Measurements from ENCODE around the gene ZBTB8OS.

DNA sequence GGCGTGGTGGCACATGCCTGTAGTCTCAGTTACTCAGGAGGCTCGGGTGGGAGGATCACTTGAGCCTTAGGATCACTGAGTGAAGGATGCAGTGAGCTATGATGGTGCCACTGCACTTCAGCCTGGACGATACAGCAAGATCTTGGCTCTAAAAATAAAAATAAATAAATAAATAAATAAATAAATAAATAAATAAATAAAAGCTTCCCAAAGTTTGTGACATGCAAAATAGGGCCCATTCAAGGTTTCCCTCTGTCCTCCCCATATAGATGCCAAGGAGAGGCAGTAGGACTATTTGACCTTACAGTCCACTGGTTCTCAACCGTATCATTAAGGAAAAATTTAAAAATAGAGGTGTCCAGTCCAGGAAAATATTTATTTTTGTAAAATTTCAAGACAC, 41.2 kb downstream of the ZBTB8OS start:
- no peak for TF ChIP-seq SREBF2 (CRISPR knock-in tag; IDR thresholded peaks at IDR 0.05)
- no peak for TF ChIP-seq EZH2 (IDR thresholded peaks at IDR 0.05; ENCODE audit: borderline replicate concordance, low read depth, low read length)
- no peak for TF ChIP-seq POLR2A (conservative IDR thresholded peaks at IDR 0.05)
- TF ChIP-seq, protein P1, sequence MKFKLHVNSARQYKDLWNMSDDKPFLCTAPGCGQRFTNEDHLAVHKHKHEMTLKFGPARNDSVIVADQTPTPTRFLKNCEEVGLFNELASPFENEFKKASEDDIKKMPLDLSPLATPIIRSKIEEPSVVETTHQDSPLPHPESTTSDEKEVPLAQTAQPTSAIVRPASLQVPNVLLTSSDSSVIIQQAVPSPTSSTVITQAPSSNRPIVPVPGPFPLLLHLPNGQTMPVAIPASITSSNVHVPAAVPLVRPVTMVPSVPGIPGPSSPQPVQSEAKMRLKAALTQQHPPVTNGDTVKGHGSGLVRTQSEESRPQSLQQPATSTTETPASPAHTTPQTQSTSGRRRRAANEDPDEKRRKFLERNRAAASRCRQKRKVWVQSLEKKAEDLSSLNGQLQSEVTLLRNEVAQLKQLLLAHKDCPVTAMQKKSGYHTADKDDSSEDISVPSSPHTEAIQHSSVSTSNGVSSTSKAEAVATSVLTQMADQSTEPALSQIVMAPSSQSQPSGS (CRISPR knock-in tag; IDR thresholded peaks at IDR 0.05) = no peak
- TF ChIP-seq, protein P2, sequence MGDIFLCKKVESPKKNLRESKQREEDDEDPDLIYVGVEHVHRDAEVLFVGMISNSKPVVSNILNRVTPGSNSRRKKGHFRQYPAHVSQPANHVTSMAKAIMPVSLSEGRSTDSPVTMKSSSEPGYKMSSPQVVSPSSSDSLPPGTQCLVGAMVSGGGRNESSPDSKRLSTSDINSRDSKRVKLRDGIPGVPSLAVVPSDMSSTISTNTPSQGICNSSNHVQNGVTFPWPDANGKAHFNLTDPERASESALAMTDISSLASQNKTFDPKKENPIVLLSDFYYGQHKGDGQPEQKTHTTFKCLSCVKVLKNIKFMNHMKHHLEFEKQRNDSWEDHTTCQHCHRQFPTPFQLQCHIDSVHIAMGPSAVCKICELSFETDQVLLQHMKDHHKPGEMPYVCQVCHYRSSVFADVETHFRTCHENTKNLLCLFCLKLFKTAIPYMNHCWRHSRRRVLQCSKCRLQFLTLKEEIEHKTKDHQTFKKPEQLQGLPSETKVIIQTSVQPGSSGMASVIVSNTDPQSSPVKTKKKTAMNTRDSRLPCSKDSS (IDR thresholded peaks at IDR 0.05; ENCODE audit: low read depth, partially characterized antibody) = no peak
- TF ChIP-seq HDGF (IDR thresholded peaks at IDR 0.05) = no peak
- TF ChIP-seq, protein P3, sequence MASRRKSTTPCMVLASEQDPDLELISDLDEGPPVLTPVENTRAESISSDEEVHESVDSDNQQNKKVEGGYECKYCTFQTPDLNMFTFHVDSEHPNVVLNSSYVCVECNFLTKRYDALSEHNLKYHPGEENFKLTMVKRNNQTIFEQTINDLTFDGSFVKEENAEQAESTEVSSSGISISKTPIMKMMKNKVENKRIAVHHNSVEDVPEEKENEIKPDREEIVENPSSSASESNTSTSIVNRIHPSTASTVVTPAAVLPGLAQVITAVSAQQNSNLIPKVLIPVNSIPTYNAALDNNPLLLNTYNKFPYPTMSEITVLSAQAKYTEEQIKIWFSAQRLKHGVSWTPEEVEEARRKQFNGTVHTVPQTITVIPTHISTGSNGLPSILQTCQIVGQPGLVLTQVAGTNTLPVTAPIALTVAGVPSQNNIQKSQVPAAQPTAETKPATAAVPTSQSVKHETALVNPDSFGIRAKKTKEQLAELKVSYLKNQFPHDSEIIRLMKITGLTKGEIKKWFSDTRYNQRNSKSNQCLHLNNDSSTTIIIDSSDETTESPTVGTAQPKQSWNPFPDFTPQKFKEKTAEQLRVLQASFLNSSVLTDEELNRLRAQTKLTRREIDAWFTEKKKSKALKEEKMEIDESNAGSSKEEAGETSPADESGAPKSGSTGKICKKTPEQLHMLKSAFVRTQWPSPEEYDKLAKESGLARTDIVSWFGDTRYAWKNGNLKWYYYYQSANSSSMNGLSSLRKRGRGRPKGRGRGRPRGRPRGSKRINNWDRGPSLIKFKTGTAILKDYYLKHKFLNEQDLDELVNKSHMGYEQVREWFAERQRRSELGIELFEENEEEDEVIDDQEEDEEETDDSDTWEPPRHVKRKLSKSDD (conservative IDR thresholded peaks at IDR 0.05; ENCODE audit: low read length) = no peak
- TF ChIP-seq, protein P4, sequence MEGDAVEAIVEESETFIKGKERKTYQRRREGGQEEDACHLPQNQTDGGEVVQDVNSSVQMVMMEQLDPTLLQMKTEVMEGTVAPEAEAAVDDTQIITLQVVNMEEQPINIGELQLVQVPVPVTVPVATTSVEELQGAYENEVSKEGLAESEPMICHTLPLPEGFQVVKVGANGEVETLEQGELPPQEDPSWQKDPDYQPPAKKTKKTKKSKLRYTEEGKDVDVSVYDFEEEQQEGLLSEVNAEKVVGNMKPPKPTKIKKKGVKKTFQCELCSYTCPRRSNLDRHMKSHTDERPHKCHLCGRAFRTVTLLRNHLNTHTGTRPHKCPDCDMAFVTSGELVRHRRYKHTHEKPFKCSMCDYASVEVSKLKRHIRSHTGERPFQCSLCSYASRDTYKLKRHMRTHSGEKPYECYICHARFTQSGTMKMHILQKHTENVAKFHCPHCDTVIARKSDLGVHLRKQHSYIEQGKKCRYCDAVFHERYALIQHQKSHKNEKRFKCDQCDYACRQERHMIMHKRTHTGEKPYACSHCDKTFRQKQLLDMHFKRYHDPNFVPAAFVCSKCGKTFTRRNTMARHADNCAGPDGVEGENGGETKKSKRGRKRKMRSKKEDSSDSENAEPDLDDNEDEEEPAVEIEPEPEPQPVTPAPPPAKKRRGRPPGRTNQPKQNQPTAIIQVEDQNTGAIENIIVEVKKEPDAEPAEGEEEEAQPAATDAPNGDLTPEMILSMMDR (IDR thresholded peaks at IDR 0.05 in 2 of 3, conservative IDR thresholded peaks at IDR 0.05 in 1 of 3; ENCODE audit: insufficient read depth in 2 of 3, low read depth in 1 of 3, low read length in 3 of 3) = no peak
- TF ChIP-seq KLF6 (CRISPR knock-in tag; IDR thresholded peaks at IDR 0.05; ENCODE audit: borderline replicate concordance) = no peak
- no peak for TF ChIP-seq KAT8 (IDR thresholded peaks at IDR 0.05; ENCODE audit: low read depth)
- TF ChIP-seq ZFP30 (CRISPR knock-in tag; IDR thresholded peaks at IDR 0.05; ENCODE audit: borderline replicate concordance) = no peak
- no peak for TF ChIP-seq MECOM (CRISPR knock-in tag; IDR thresholded peaks at IDR 0.05)
